Ovary (tissue), 9 donors: ENCODE data around the gene NHS. TPM values are rescaled to one million over a fixed set of nuclear protein-coding genes. Genes with fewer than 3 reads are reported as not detected.

Experiments used
- DNase-seq, 5 donors: peaks; one replicate each; pipeline ENCODE4 v3.0.0-alpha.2; 2019 to 2020
- H3K27ac ChIP-seq, 2 donors: fragments of 200-600 bp; one replicate each; pipeline versions ENCODE4 v1.5.1 to v1.8.0; 2019 to 2022
- H3K27me3 ChIP-seq: fragments of 200-600 bp; one replicate; pipeline ENCODE4 v1.8.0; 2022
- H3K36me3 ChIP-seq: fragments of 200-600 bp; sonication (generic); one replicate; pipeline ENCODE4 v1.5.1; 2019
- H3K4me1 ChIP-seq: one replicate; pipeline ENCODE4 v1.8.1; 2013; ENCODE audit warnings: mild to moderate bottlenecking, moderate library complexity; ENCODE audit not compliant: insufficient read depth
- H3K4me3 ChIP-seq: fragments of 200-600 bp; sonication (generic); one replicate; pipeline ENCODE4 v1.5.1; 2017
- H3K9me3 ChIP-seq, 2 donors: fragments of 200-600 bp in 1 of 2; sonication (generic) in 1 of 2; one replicate each; pipeline versions ENCODE4 v1.5.1 to v1.8.1; 2013 to 2019; ENCODE audit warnings: mild to moderate bottlenecking in 1 of 2, moderate library complexity in 1 of 2
- EP300 ChIP-seq: sonication (generic); formaldehyde crosslinking; IDR thresholded peaks from one replicate; pipeline ENCODE4 v1.6.1; 2017; ENCODE audit warnings: antibody characterized with exemption
- POLR2A ChIP-seq: fragments of 450-650 bp; IDR thresholded peaks from one replicate; pipeline ENCODE4 v1.6.1; 2017; ENCODE audit warnings: antibody characterized with exemption, mild to moderate bottlenecking, moderate library complexity
- WGBS, 3 donors: extraction: QIAGEN DNeasy Blood & Tissue Kit in 1 of 3; methylation state at CpG; one replicate each; pipeline versions ENCODE4 v1.1.5 to v1.1.7; 2013 to 2017; 5-methylcytosine and 5-hydroxymethylcytosine counted together
- intact Hi-C, 4 donors: fragments of 100-400 bp; cut with DNase I; formaldehyde crosslinking; loops; one replicate each; pipeline versions ENCODE4 v1.11.0 to v1.15.1; 2022 to 2023
- polyA plus RNA-seq, 2 donors: library from polyadenylated mRNA; stranded (reverse); fragments of 200-250 nt in 1 of 2; fragments of 350-450 nt in 1 of 2; fragmentation: Illumina TruSeq in 1 of 2; extraction: RNeasy Lipid Tissue Mini Kit (QIAGEN cat#74804) in 1 of 2; gene quantifications; one replicate each; pipeline ENCODE4 v1.2.3, GENCODE V29; 2013 to 2014
- total RNA-seq, 7 donors: library from RNA; depleted of rRNA in 2 of 7; stranded (reverse); fragments of >200 nt in 2 of 7; fragmentation: NEBNext Ultra II Directional in 3 of 7; extraction: Animal tissue kit (Norgen Biotek cat#: 25700) in 3 of 7; gene quantifications; one replicate each; pipeline versions ENCODE4 v1.1.0 to v1.2.4, GENCODE V29; 2016 to 2023
- TF ChIP-seq, protein P1 (sequence below), 3 donors: fragments of 450-650 bp in 2 of 3; fragments of 200-600 bp in 1 of 3; IDR thresholded peaks; one replicate each; pipeline versions ENCODE4 v1.5.1 to v1.8.0; 2016 to 2022; ENCODE audit warnings: antibody characterized with exemption in 3 of 3, mild to moderate bottlenecking in 1 of 3
- donor health status: DM: no; HTN: no; CAD: no; lungs with moderate emphysema.
- donor health status: DM: no; HTN: no; CAD: no.
- donor health status: Bipolar disorder and iron deficiency.
- donor health status: DM: yes; HTN: yes; CAD: no.
- donor health status: DM: no; HTN: no; CAD: no.
- donor health status: DM: yes; HTN: yes; CAD: no.

Gene NHS
- total and polyA plus RNA-seq, 9 donors = 2.3 to 9.5 (median 6.7) TPM

DNA sequence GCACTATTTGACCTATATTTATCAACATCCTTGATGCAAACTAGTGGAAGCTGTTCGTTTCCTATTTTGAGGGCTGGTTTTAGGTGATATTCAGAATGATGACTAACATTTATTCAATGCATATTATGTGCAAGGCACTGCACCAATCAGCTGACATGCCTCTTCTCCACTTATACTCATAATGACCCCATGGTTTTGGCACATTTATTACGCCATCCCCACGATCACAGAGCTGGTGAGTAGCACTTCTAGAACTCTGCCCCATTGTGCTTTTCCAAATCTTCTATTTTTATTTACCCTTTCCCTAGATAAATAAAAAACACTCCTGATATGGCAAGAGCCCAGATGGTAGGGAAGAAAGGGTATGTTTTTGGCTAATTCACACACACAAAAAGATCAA lies 375.4 kb downstream of the NHS start:
- no peak for TF ChIP-seq EP300
- TF ChIP-seq POLR2A = no peak
- TF ChIP-seq, protein P1, sequence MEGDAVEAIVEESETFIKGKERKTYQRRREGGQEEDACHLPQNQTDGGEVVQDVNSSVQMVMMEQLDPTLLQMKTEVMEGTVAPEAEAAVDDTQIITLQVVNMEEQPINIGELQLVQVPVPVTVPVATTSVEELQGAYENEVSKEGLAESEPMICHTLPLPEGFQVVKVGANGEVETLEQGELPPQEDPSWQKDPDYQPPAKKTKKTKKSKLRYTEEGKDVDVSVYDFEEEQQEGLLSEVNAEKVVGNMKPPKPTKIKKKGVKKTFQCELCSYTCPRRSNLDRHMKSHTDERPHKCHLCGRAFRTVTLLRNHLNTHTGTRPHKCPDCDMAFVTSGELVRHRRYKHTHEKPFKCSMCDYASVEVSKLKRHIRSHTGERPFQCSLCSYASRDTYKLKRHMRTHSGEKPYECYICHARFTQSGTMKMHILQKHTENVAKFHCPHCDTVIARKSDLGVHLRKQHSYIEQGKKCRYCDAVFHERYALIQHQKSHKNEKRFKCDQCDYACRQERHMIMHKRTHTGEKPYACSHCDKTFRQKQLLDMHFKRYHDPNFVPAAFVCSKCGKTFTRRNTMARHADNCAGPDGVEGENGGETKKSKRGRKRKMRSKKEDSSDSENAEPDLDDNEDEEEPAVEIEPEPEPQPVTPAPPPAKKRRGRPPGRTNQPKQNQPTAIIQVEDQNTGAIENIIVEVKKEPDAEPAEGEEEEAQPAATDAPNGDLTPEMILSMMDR (IDR thresholded peaks at IDR 0.05) = no peak

DNA sequence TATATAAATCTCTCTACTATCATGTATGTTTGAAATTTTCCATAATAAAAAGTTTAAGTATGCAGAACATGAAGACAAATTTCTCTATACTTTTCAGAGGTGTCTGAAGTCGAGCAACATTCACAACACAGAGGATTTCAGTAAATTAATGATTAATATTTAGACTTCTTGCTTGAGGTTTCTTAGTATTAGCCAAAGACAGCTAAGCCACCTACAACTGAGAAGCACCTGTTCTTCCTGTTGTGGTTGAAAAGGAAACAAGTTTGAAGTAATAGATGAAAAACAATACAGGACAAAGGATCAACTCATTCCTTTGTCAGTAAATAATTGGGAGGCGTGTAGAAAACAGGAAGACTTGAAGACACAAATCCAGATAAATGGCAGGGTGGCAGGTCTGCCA lies 383.4 kb downstream of the NHS start:
- no peak for DNase-seq
- no peak overlapping the region for H3K4me3 ChIP-seq
- H3K27ac ChIP-seq = no peak overlapping the region
- no peaks in the 10 kb centered on the region for H3K9me3 ChIP-seq
- 57 to 67% (median 63%) methylated on average over 2 of the region's 2 CpGs for WGBS, 3 donors
- TF ChIP-seq, protein P1 (IDR thresholded peaks at IDR 0.05) = no peak
- H3K36me3 ChIP-seq = no peaks in the 10 kb centered on the region
- intact Hi-C loops = no loop called here
- H3K4me1 ChIP-seq = no peaks in the 10 kb centered on the region
- H3K27me3 ChIP-seq = no peaks in the 10 kb centered on the region

More for the DNA sequence above, 375.4 kb downstream of the NHS start:
- Histone ChIP-seq H3K4me1 (no peaks in the 10 kb centered on the region), H3K4me3 (no peak overlapping the region), H3K27ac (no peak overlapping the region), H3K9me3 (no peaks in the 10 kb centered on the region), H3K27me3 (no peaks in the 10 kb centered on the region), H3K36me3 (no peaks in the 10 kb centered on the region)
- DNase-seq = no peak
- intact Hi-C loops = no loop called here
- 65 to 67% (median 65%) methylated on average over 3 of the region's 3 CpGs for WGBS, 3 donors

DNA sequence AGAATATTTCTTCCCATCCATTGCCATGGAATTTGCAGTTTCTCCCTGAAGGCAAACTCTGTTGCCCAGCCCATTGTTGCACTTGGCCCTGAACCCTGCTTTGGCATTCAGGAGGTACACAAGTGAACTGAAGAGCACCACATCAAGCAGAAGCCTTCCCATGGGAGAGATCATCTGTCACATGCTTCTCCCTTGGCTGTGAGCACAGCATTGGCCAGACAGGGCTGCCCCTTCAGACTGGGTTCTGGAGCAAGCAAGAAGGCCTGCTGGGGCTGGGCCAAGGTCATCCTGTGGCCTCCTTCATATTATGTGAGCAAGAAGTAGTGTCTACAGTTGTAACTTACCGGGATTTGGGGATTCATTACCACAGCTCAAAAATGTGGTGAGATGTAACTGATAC lies 385.0 kb downstream of the NHS start:
- Histone ChIP-seq H3K9me3 (no peaks in the 10 kb centered on the region), H3K27ac (no peak overlapping the region), H3K4me3 (no peak overlapping the region), H3K36me3 (no peaks in the 10 kb centered on the region), H3K27me3 (no peaks in the 10 kb centered on the region), H3K4me1 (no peaks in the 10 kb centered on the region)
- TF ChIP-seq POLR2A = no peak
- TF ChIP-seq, protein P1 (IDR thresholded peaks at IDR 0.05) = no peak
- no peak for TF ChIP-seq EP300
- DNase-seq = no peak
- intact Hi-C loops = no loop called here
- 68 to 96% (median 71%) methylated on average over 1 of the region's 1 CpG for WGBS, 3 donors

DNA sequence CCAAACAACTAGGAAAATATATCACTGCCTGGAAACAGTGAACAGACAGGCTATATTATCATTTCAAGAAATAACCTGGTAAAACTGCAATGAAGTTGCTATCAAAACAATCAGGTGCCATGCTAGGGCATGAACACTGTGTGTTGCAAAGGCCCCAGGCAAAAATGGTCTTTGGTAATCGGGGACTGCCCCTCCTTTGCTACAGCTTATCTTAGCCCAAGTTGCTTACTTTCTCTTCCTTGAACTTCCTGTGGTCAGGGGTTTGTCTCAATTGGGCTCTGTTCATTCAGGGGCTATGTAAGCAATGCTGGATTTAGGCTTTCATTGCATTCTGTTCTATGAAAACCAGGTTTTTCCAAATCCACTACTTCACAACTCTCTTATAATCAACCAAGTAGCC lies 392.7 kb downstream of the NHS start:
- intact Hi-C loops = no loop called here
- WGBS, 3 donors = 27 to 59% (median 29%) methylated on average over 1 of the region's 1 CpG
- H3K36me3 ChIP-seq = no peaks in the 10 kb centered on the region

More for the DNA sequence above, 392.7 kb downstream of the NHS start:
- H3K27ac ChIP-seq = no peak overlapping the region
- no peak overlapping the region for H3K4me3 ChIP-seq
- H3K9me3 ChIP-seq = no peaks in the 10 kb centered on the region
- no peaks in the 10 kb centered on the region for H3K27me3 ChIP-seq
- TF ChIP-seq, protein P1 (IDR thresholded peaks at IDR 0.05) = no peak
- no peak for TF ChIP-seq POLR2A
- TF ChIP-seq EP300 = no peak
- no peak for DNase-seq
- no peaks in the 10 kb centered on the region for H3K4me1 ChIP-seq
